ENCODE results near the gene GRM5. TPM values are rescaled to one million over a fixed set of nuclear protein-coding genes. Genes with fewer than 3 reads are reported as not detected.
A peak's percentile ranks its signal among the peaks of the same experiment; 100 is the strongest.
"Not testable (repeated sequence)": the region's sequence is repeated elsewhere in the genome, so short reads cannot be mapped to it uniquely, and the experiment has no call there.

GRM5 gene
- total RNA-seq, 2 donors from 2014 or later, result not detected

DNA sequence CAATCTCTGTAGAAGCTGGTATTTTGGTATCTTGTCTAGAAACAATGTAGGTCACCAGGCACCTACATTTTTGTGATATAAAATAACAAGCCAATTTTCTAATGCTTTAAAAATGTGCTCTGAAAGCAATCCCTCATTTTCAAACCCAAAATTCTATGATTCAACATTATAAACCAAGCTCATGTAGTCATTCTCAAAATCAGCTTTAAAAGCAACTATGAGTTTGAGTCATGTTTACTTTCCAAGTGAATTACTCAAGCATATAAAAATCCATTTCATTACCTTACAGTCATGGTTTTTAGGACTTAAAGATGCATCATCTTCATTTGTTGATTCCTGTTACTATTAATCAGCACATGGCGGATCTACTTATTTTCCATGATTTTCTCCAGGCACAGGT is 216.4 kb downstream of the GRM5 start:
- DNase-seq, result no peak
- peak; percentile 47 to 61 for ATAC-seq (replicated peaks in 1 of 2)
- Mint-ChIP-seq H3K27ac (no peak overlapping the region), H3K36me3 (ENCODE audit: insufficient read depth in 2 of 2) (no peaks in the 10 kb centered on the region), H3K27me3 (ENCODE audit: low read depth) (no peaks in the 10 kb centered on the region), H3K4me3 (no peak overlapping the region), H3K4me1 (ENCODE audit: low read depth) (peaks cover 18% of the 10 kb centered on the region), H3K9me3 (no peaks in the 10 kb centered on the region)

- not testable (repeated sequence) for ATAC-seq (replicated peaks in 1 of 2); H3K36me3 Mint-ChIP-seq (ENCODE audit: insufficient read depth in 2 of 2); H3K9me3 Mint-ChIP-seq; H3K27me3 Mint-ChIP-seq (ENCODE audit: low read depth); H3K4me3 Mint-ChIP-seq; H3K27ac Mint-ChIP-seq; DNase-seq
- peaks cover 44% of the 10 kb centered on the region for H3K4me1 Mint-ChIP-seq (ENCODE audit: low read depth)
Measured at GRCh38 chr11:88846266-88846665, 219.5 kb downstream of the GRM5 start.

- DNase-seq, result peak in 1 of 2 donors; percentile 3
- not testable (repeated sequence) for H3K27me3 Mint-ChIP-seq (ENCODE audit: low read depth)
Measured at GRCh38 chr11:88844941-88845340, 220.8 kb downstream of the GRM5 start.

DNA sequence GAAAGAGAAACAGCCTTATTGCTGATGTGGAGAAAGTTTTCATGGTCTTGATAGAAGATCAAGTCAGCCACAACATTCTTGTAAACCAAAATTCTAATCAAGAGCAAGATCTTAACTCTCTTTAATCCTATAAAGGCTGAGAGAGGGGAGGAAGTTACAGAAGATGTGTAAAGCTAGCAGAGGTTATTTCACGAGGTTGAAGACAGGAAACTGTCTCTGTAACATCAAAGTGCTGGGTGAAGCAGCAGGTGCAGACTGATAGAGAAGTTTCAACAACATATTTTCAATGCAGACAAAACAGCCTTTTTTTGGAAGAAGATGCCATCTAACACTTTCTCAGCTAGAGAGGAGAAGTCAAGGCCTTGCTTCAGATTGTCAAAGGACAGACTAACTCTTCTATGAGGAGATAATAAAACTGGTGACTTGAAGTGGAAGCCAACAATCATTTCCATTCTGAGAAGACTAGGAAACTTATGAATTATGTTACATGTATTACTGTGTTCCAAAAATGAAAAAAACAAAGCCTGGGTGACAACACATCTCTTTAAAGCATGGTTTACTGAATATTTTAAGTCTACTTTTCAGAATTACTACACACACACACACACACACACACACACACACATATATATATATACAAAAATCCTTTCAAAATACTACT is 221.9 kb downstream of the GRM5 start:
- H3K27me3 Mint-ChIP-seq (ENCODE audit: low read depth); DNase-seq; H3K36me3 Mint-ChIP-seq (ENCODE audit: insufficient read depth in 2 of 2); H3K9me3 Mint-ChIP-seq: not testable (repeated sequence)
- Mint-ChIP-seq H3K27ac (peak overlapping the region; percentile 73), H3K4me3 (peak overlapping the region in 1 of 2 donors; percentile 52), H3K4me1 (ENCODE audit: low read depth) (peaks cover 50% of the 10 kb centered on the region)
- ATAC-seq (replicated peaks in 1 of 2), result peak; percentile 74 to 77

More at GRCh38 chr11:88844941-88845340, 220.8 kb downstream of the GRM5 start:
- Mint-ChIP-seq H3K4me1 (ENCODE audit: low read depth) (peaks cover 57% of the 10 kb centered on the region), H3K4me3 (peak overlapping the region in 1 of 2 donors; percentile 44), H3K27ac (peak overlapping the region; percentile 60)
- H3K9me3 Mint-ChIP-seq; H3K36me3 Mint-ChIP-seq (ENCODE audit: insufficient read depth in 2 of 2): not testable (repeated sequence)
- ATAC-seq (replicated peaks in 1 of 2), result peak; percentile 31 to 35

DNA sequence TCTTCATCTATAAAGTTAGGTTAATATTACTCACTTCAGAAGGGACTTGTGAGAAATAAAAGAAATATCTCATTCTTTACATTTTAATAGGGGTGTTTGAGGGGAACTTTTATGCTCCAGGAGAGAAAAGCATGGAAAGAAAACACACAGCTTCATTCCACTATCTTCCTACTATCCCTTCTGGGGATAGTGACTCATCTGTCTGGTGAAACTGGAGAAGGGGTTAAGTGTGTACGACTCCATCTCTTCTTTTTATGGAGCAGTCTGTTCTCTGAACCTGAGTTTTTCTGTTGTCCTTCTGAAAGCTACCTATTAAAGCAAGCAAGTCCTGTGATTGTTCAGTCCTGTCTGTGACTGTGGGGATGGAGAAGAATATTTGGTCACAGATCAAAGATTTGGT is 227.6 kb downstream of the GRM5 start:
- H3K27me3 Mint-ChIP-seq (ENCODE audit: low read depth); ATAC-seq (replicated peaks in 1 of 2); DNase-seq; H3K9me3 Mint-ChIP-seq; H3K36me3 Mint-ChIP-seq (ENCODE audit: insufficient read depth in 2 of 2); H3K4me3 Mint-ChIP-seq; H3K27ac Mint-ChIP-seq: not testable (repeated sequence)
- peaks cover 43% of the 10 kb centered on the region for H3K4me1 Mint-ChIP-seq (ENCODE audit: low read depth)

DNA sequence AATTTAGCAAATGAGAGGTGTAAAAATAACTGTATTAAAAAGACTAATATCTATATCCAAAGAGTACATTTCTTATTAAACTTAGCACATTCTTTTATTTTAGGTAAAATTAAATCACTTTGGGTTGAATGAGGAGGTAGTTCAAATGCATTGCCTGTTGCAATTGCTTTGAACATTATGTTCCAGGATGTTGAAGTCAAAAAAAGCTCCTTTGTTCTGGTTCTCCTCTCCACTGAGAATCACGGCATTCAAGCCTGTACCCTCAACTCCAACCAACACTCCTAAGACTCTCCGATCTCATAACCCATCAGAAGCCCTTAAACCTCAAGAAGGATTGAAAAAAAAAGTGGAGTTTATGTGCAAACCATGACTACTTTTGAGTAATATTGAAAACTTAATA is 230.1 kb downstream of the GRM5 start:
- H3K9me3 Mint-ChIP-seq, result not testable (repeated sequence)

GRCh38 chr11:88831303-88831890 is 234.4 kb downstream of the GRM5 start:
- H3K27ac Mint-ChIP-seq, result no peak overlapping the region
- ATAC-seq (replicated peaks in 1 of 2), result no peak

More for the DNA sequence above, 230.1 kb downstream of the GRM5 start:
- not testable (repeated sequence) for DNase-seq; ATAC-seq (replicated peaks in 1 of 2); H3K36me3 Mint-ChIP-seq (ENCODE audit: insufficient read depth in 2 of 2); H3K27ac Mint-ChIP-seq; H3K4me3 Mint-ChIP-seq; H3K27me3 Mint-ChIP-seq (ENCODE audit: low read depth)
- peaks cover 24% of the 10 kb centered on the region for H3K4me1 Mint-ChIP-seq (ENCODE audit: low read depth)

DNA sequence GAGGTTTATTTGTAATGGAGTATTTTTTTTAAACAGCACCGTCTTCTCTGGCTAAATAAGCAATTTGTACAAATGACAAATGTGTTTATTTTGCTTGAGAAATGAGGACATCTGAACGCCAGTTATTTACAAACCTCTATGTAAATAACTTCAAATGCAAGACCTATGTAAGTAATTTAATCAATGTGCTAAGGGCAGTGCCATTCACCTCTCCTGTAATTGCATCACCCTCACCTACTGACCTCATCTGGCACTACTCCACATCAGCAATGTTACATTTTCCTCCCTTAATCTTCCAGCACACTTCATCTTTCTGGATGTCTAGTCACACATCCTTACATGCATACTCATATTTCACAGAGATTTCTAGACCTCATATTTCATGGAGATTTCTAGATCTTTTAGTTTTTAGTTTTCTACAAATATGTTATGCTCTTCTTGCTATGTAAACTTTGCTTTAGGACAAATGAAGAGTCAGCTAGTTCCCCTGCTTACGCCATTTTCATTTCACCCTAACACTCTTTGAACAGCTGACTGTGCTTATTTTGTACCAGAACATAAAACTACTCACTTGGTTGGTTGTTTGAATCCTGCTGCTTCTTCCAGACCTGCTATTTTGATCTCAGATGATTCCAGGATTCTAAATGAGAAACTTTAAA is 238.6 kb downstream of the GRM5 start:
- Mint-ChIP-seq H3K4me1 (ENCODE audit: low read depth) (no peaks in the 10 kb centered on the region), H3K4me3 (no peak overlapping the region), H3K9me3 (peaks cover 2 to 6% of the 10 kb centered on the region in 2 donors), H3K27me3 (ENCODE audit: low read depth) (no peaks in the 10 kb centered on the region), H3K27ac (no peak overlapping the region), H3K36me3 (ENCODE audit: insufficient read depth in 2 of 2) (no peaks in the 10 kb centered on the region)
- DNase-seq (no peak), ATAC-seq (replicated peaks in 1 of 2) (no peak)

More at GRCh38 chr11:88831303-88831890, 234.4 kb downstream of the GRM5 start:
- Mint-ChIP-seq H3K9me3 (peaks cover 2 to 8% of the 10 kb centered on the region in 2 donors), H3K4me3 (no peak overlapping the region), H3K4me1 (ENCODE audit: low read depth) (peaks cover 15% of the 10 kb centered on the region), H3K36me3 (ENCODE audit: insufficient read depth in 2 of 2) (no peaks in the 10 kb centered on the region), H3K27me3 (ENCODE audit: low read depth) (no peaks in the 10 kb centered on the region)
- no peak for DNase-seq

DNA sequence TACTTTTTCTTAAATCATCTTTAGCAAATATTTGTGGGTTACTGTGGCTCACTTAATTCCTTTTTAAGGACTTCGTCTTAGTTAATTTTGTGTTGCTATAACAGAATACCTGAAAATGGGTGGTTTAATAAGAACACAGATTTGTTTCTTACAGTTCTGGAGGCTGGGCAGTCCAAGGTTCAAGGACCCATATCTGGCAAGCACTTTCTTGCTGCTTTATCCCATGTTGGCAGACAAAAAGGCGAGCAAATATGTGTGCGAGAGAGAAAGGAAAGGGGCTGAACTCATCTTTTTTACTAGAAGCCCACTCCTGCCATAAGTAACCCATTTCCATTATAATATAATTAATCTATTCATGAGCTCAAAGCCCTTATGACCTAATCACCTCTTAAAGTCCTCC is 246.2 kb downstream of the GRM5 start:
- DNase-seq (no peak), ATAC-seq (replicated peaks in 1 of 2) (no peak)
- peaks cover 0 to 1% of the 10 kb centered on the region in 2 donors for H3K36me3 Mint-ChIP-seq (ENCODE audit: insufficient read depth in 2 of 2)
- no peaks in the 10 kb centered on the region for H3K4me1 Mint-ChIP-seq (ENCODE audit: low read depth)
- H3K27ac Mint-ChIP-seq, result no peak overlapping the region
- H3K9me3 Mint-ChIP-seq, result peaks cover 0 to 1% of the 10 kb centered on the region in 2 donors
- H3K4me3 Mint-ChIP-seq, result no peak overlapping the region
- no peaks in the 10 kb centered on the region for H3K27me3 Mint-ChIP-seq (ENCODE audit: low read depth)

DNA sequence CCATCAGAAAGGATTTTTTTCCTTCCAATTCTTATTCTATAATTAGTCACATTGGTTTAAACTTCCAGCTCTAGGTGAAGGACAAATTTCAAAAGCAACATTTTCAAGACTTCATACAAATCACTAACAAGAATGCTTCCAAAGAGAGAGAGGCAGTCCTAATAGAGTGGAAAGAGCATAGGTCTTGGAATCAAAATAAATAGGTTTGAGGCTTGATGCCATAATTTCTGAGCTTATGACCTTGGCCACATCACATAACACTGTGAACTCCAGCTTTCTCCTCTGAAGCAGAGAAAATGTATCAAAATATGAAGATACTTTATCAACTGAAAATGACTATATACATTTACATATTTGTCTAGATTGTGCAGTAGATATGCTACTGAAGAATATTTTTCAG is 246.8 kb downstream of the GRM5 start:
- no peak overlapping the region for H3K27ac Mint-ChIP-seq
- DNase-seq, result no peak
- H3K9me3 Mint-ChIP-seq, result peaks cover 0 to 1% of the 10 kb centered on the region in 2 donors
- H3K4me3 Mint-ChIP-seq, result no peak overlapping the region
- no peaks in the 10 kb centered on the region for H3K27me3 Mint-ChIP-seq (ENCODE audit: low read depth)
- H3K36me3 Mint-ChIP-seq (ENCODE audit: insufficient read depth in 2 of 2), result peaks cover 0 to 2% of the 10 kb centered on the region in 2 donors
- H3K4me1 Mint-ChIP-seq (ENCODE audit: low read depth), result peaks cover 2% of the 10 kb centered on the region
- no peak for ATAC-seq (replicated peaks in 1 of 2)

DNA sequence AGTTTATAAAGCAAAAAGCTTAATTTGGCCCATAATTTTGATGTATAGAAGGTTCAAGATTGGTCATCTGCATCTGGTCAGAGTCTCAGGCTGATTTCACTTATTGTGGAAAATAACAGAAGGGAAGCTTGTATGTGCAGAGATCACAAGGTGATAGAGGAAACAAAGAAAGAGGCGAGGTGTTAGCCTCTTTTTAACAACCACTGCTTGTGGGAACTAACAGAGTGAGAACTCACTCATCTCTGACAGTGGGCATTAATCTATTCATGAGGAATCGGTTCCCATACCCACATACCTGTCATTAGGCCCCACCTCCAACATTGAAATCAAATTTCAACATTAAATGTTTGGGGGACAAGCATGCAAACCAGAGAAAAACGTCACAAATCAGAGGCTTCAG is 250.3 kb downstream of the GRM5 start:
- H3K4me1 Mint-ChIP-seq (ENCODE audit: low read depth), result peaks cover 16% of the 10 kb centered on the region
- DNase-seq (no peak), ATAC-seq (replicated peaks in 1 of 2) (no peak)
- peaks cover 0 to 2% of the 10 kb centered on the region in 2 donors for H3K36me3 Mint-ChIP-seq (ENCODE audit: insufficient read depth in 2 of 2)
- H3K4me3 Mint-ChIP-seq, result no peak overlapping the region
- peaks cover under 1% of the 10 kb centered on the region for H3K27me3 Mint-ChIP-seq (ENCODE audit: low read depth)
- peaks cover 0 to 1% of the 10 kb centered on the region in 2 donors for H3K9me3 Mint-ChIP-seq
- H3K27ac Mint-ChIP-seq, result no peak overlapping the region

- DNase-seq (no peak), ATAC-seq (replicated peaks in 1 of 2) (no peak)
- Mint-ChIP-seq H3K27me3 (ENCODE audit: low read depth) (peaks cover 6% of the 10 kb centered on the region), H3K4me3 (no peak overlapping the region), H3K4me1 (ENCODE audit: low read depth) (peaks cover 16% of the 10 kb centered on the region), H3K27ac (no peak overlapping the region), H3K9me3 (peaks cover 0 to 1% of the 10 kb centered on the region in 2 donors), H3K36me3 (ENCODE audit: insufficient read depth in 2 of 2) (peaks cover 0 to 2% of the 10 kb centered on the region in 2 donors)
Measured at GRCh38 chr11:88814076-88814475, 251.7 kb downstream of the GRM5 start.

GRCh38 chr11:88813233-88813915 is 252.4 kb downstream of the GRM5 start:
- H3K27ac Mint-ChIP-seq, result no peak overlapping the region
- peaks cover 0 to 1% of the 10 kb centered on the region in 2 donors for H3K9me3 Mint-ChIP-seq
- no peak for DNase-seq
- H3K27me3 Mint-ChIP-seq (ENCODE audit: low read depth), result peaks cover 6% of the 10 kb centered on the region
- H3K36me3 Mint-ChIP-seq (ENCODE audit: insufficient read depth in 2 of 2), result peaks cover 0 to 2% of the 10 kb centered on the region in 2 donors
- H3K4me1 Mint-ChIP-seq (ENCODE audit: low read depth), result peaks cover 16% of the 10 kb centered on the region
- H3K4me3 Mint-ChIP-seq, result no peak overlapping the region
- ATAC-seq (replicated peaks in 1 of 2), result peak; percentile 59 to 77

All from activated T-cell treated with anti-CD3 and anti-CD28 coated beads, Interleukin-2, amount 50 U/mL, for 72 hours (primary cell).